GM12878 (cell line): ENCODE results near the gene PRRT3. TPM values are rescaled to one million over a fixed set of nuclear protein-coding genes. Genes with fewer than 3 reads are reported as not detected.

Experiments
- ATAC-seq: fragments of 200-7000 bp; cut with Tn5 transposase; 3 replicates; pipeline ENCODE4 v1.9.1; 2020; ENCODE audit warnings: mild to moderate bottlenecking, moderate library complexity
- BruUV-seq: library from RNA; stranded (reverse); fragments of 400-500 nt; replicated peaks from 2 replicates; lab custom pipeline; 2021; lab: Mats Ljungman, UMichigan
- CTCF ChIA-PET: fragments of 300-600 bp; sonication (Branson Sonifier 250); formaldehyde crosslinking; extraction: SDS; loops from one replicate; lab custom pipeline; 2021; ENCODE audit warnings: inconsistent platforms; lab: Yijun Ruan, JAX
- POLR2A ChIA-PET: fragments of 350-600 bp; formaldehyde crosslinking; extraction: SDS; loops from one replicate; lab custom pipeline; 2021; ENCODE audit warnings: inconsistent platforms; lab: Charles Lee
- RAD21 ChIA-PET: fragments of 300-600 bp; sonication (Branson Sonifier 250); formaldehyde crosslinking; loops from one replicate; lab custom pipeline; 2023; ENCODE audit warnings: antibody characterized with exemption; ENCODE audit not compliant: unreplicated experiment; lab: Charles Lee
- SMC1A ChIA-PET: fragments of 300-600 bp; sonication (Branson Sonifier 250); formaldehyde crosslinking; loops from one replicate; lab custom pipeline; 2023; ENCODE audit not compliant: unreplicated experiment, uncharacterized antibody; lab: Charles Lee
- DNase-seq: peaks from one replicate; pipeline ENCODE4 v3.0.0-alpha.2; 2011; ENCODE audit warnings: low read depth, low spot score
- FAIRE-seq: peaks from 3 replicates; lab custom pipeline; 2011; peaks lifted over from hg19 to GRCh38; lab: Jason Lieb, UNC
- H2AFZ ChIP-seq: 2 replicates; pipeline ENCODE4 v1.6.0; 2011; ENCODE audit warnings: low read depth, low read length, control low read depth; ENCODE audit not compliant: control insufficient read depth
- H3K27ac ChIP-seq: 2 replicates; pipeline ENCODE4 v1.5.1; 2011; ENCODE audit warnings: control low read depth; ENCODE audit not compliant: control insufficient read depth, insufficient read depth
- H3K27me3 ChIP-seq, 2 experiments: replicated peaks in 1 of 2; 2 replicates each; pipeline versions ENCODE4 v1.6.0 to v1.6.1; 2011; ENCODE audit warnings: low read length in 1 of 2; ENCODE audit not compliant: control insufficient read depth in 2 of 2, insufficient read depth in 2 of 2
- H3K36me3 ChIP-seq, 2 experiments: 2 replicates each; pipeline ENCODE4 v1.5.1; 2011; ENCODE audit warnings: low read length in 1 of 2; ENCODE audit not compliant: control insufficient read depth in 2 of 2, insufficient read depth in 2 of 2
- H3K4me1 ChIP-seq: 2 replicates; pipeline ENCODE4 v1.6.1; 2011; ENCODE audit warnings: mild to moderate bottlenecking, low read length, moderate library complexity, mixed read lengths; ENCODE audit not compliant: control insufficient read depth, insufficient read depth
- H3K4me2 ChIP-seq: 2 replicates; pipeline ENCODE4 v1.6.0; 2011; ENCODE audit warnings: control low read depth; ENCODE audit not compliant: control insufficient read depth, insufficient read depth
- H3K4me3 ChIP-seq: fragments of 200-600 bp; sonication (generic); 2 replicates; pipeline ENCODE4 v1.5.1; 2016
- H3K79me2 ChIP-seq: 2 replicates; pipeline ENCODE4 v1.6.0; 2011; ENCODE audit warnings: low read length; ENCODE audit not compliant: control insufficient read depth, insufficient read depth
- H3K9ac ChIP-seq: 2 replicates; pipeline ENCODE4 v1.8.0; 2011; ENCODE audit warnings: low read length, control low read depth, mixed read lengths; ENCODE audit not compliant: control insufficient read depth, insufficient read depth
- H3K9me3 ChIP-seq: replicated peaks from 3 replicates; pipeline ENCODE4 v1.5.1; 2011; ENCODE audit warnings: mild to moderate bottlenecking, low read length; ENCODE audit not compliant: control insufficient read depth, insufficient read depth
- H4K20me1 ChIP-seq: 2 replicates; pipeline ENCODE4 v1.6.0; 2011; ENCODE audit not compliant: control insufficient read depth, insufficient read depth
- CEBPB ChIP-seq, 2 experiments: fragments of 150-350 bp in 1 of 2; IDR thresholded peaks; 2 replicates each; pipeline ENCODE4 v1.6.1; 2012 to 2014; ENCODE audit warnings: low read depth in 2 of 2, low read length in 2 of 2, borderline replicate concordance in 1 of 2, inconsistent platforms in 1 of 2
- CREM ChIP-seq: IDR thresholded peaks from 2 replicates; pipeline ENCODE4 v1.6.1; 2014; ENCODE audit warnings: antibody characterized with exemption, low read depth
- E2F8 ChIP-seq: fragments of 450-650 bp; IDR thresholded peaks from 2 replicates; pipeline ENCODE4 v1.6.1; 2018; ENCODE audit warnings: mild to moderate bottlenecking, low read depth, moderate library complexity; ENCODE audit not compliant: partially characterized antibody
- FOS ChIP-seq: IDR thresholded peaks from 3 replicates; pipeline ENCODE4 v1.6.1; 2011; ENCODE audit warnings: borderline replicate concordance; ENCODE audit not compliant: insufficient read length; ENCODE audit errors: extremely low read depth
- GABPA ChIP-seq: IDR thresholded peaks from 2 replicates; pipeline ENCODE4 v1.6.1; 2014; ENCODE audit warnings: antibody characterized with exemption, low read depth, mild to moderate bottlenecking, inconsistent platforms
- HDAC2 ChIP-seq: fragments of 200-600 bp; sonication (generic); IDR thresholded peaks from 2 replicates; pipeline ENCODE4 v1.6.1; 2017
- IKZF1 ChIP-seq: fragments of 450-650 bp; conservative IDR thresholded peaks from 2 replicates; pipeline ENCODE4 v1.6.1; 2017; ENCODE audit warnings: antibody characterized with exemption, mild to moderate bottlenecking
- JUND ChIP-seq: IDR thresholded peaks from 2 replicates; pipeline ENCODE4 v1.6.1; 2012; ENCODE audit warnings: low read depth, mild to moderate bottlenecking, low read length, improper control_type of control experiment, moderate library complexity
- MTA2 ChIP-seq: fragments of 450-650 bp; IDR thresholded peaks from 2 replicates; pipeline ENCODE4 v1.6.1; 2016; ENCODE audit warnings: low read depth, mild to moderate bottlenecking, moderate library complexity
- NBN ChIP-seq: fragments of 450-650 bp; IDR thresholded peaks from 2 replicates; pipeline ENCODE4 v1.6.1; 2016
- NR2C2 ChIP-seq: IDR thresholded peaks from 2 replicates; pipeline ENCODE4 v1.6.1; 2011; ENCODE audit warnings: borderline replicate concordance, low read depth; ENCODE audit not compliant: control insufficient read depth, insufficient read length
- PKNOX1 ChIP-seq: fragments of 450-650 bp; IDR thresholded peaks from 2 replicates; pipeline ENCODE4 v1.6.1; 2016; ENCODE audit warnings: mild to moderate bottlenecking
- POLR2AphosphoS5 ChIP-seq: IDR thresholded peaks from 2 replicates; pipeline ENCODE4 v1.6.1; 2011; ENCODE audit warnings: mild to moderate bottlenecking, low read length, inconsistent platforms
- RELB ChIP-seq: fragments of 450-650 bp; IDR thresholded peaks from 2 replicates; pipeline ENCODE4 v1.6.1; 2017; ENCODE audit warnings: low read depth, mild to moderate bottlenecking, moderate library complexity
- STAT3 ChIP-seq: IDR thresholded peaks from 2 replicates; pipeline ENCODE4 v1.6.1; 2011; ENCODE audit warnings: low read depth, low read length, improper control_type of control experiment
- TBL1XR1 ChIP-seq: IDR thresholded peaks from 2 replicates; pipeline ENCODE4 v1.6.1; 2012; ENCODE audit warnings: low read depth, low read length, improper control_type of control experiment
- YY1 ChIP-seq: IDR thresholded peaks from 2 replicates; pipeline ENCODE4 v1.6.1; 2011; ENCODE audit warnings: low read depth, mild to moderate bottlenecking, low read length
- WGBS: methylation state at CpG from one replicate; pipeline ENCODE4 v1.1.6; 2016; ENCODE audit warnings: low lambda C conversion rate; ENCODE audit not compliant: insufficient replicate concordance, insufficient coverage; ENCODE audit errors: missing lambda C conversion rate; 5-methylcytosine and 5-hydroxymethylcytosine counted together
- in situ Hi-C: fragments of 300-500 bp; cut with MboI; formaldehyde crosslinking; loops from 9 replicates; pipeline ENCODE4 v1.14.3; 2018; ENCODE audit warnings: mixed read lengths
- intact Hi-C: fragments of 100-400 bp; cut with micrococcal nuclease; formaldehyde crosslinking; loops from one replicate; pipeline ENCODE4 v1.14.2; 2022; ENCODE audit not compliant: unreplicated experiment
- polyA plus RNA-seq, 11 experiments: library from polyadenylated mRNA; depleted of rRNA in 4 of 11; unstranded in 6 of 11; stranded (reverse) in 5 of 11; fragments of >200 nt; fragmentation: Nextera tagmentation in 4 of 11; fragmentation: Illumina TruSeq in 1 of 11; extraction: Ambion mirVana in 4 of 11; extraction: Trizol in 1 of 11; gene quantifications; 1 replicate in 1 of 11; 2 replicates in 10 of 11; pipeline versions ENCODE4 v1.2.1 to v1.2.3, GENCODE V29; 2011 to 2016; ENCODE audit warnings: inconsistent platforms in 2 of 11, missing spikeins in 2 of 11, low read depth in 1 of 11
- total RNA-seq, 4 experiments: library from RNA; depleted of rRNA in 3 of 4; stranded (reverse); fragments of >200 nt in 3 of 4; fragmentation: Illumina TruSeq in 1 of 4; extraction: Trizol in 1 of 4; gene quantifications; 2 replicates each; pipeline versions ENCODE4 v1.2.1 to v1.2.3, GENCODE V29; 2013 to 2021

The PRRT3 gene
- total and polyA plus RNA-seq, 10 of the 15 experiments (the other 5 are each of a cell fraction or from before 2014, with no cell fraction given), result 0.53 to 18.0 (median 7.1) TPM

GRCh38 chr3:9897408-9898372, 54.5 kb downstream of the PRRT3 start:
- ChIA-PET POLR2A (interaction anchor here (1.0 to 1.2 kb wide), 3 partner anchors 10 to 23 kb away, joined by 3 to 7 read pairs (median 4); partner anchors contain the start of gene IL17RC), CTCF (interaction anchor here (0.6 to 2.0 kb wide), 3 partner anchors 14 to 35 kb away, joined by 3 to 7 read pairs (median 3); no protein-coding TSS in a partner anchor), RAD21 (interaction anchor here (1.1 to 1.6 kb wide), 3 partner anchors 18 to 35 kb away, joined by 3 to 5 read pairs (median 4); no protein-coding TSS in a partner anchor)
- FAIRE-seq, result no peak
- intact Hi-C loops (no loop called here), in situ Hi-C loops (no loop called here)
- Histone ChIP-seq H3K4me2 (no peak overlapping the region), H3K27me3 (no peaks in the 10 kb centered on the region), H3K79me2 (peaks cover 9% of the 10 kb centered on the region), H2AFZ (no peak overlapping the region), H3K4me1 (peaks cover 8% of the 10 kb centered on the region), H3K9ac (no peak overlapping the region), H4K20me1 (no peaks in the 10 kb centered on the region)
- 49% methylated on average over 4 of the region's 4 CpGs for WGBS
- TF ChIP-seq E2F8, result no peak
- TF ChIP-seq CREM, result no peak
- no peak for TF ChIP-seq NBN
- no peak for TF ChIP-seq HDAC2
- peak; percentile 48 for TF ChIP-seq IKZF1
- no peak for TF ChIP-seq POLR2AphosphoS5
- TF ChIP-seq NR2C2, result no peak
- TF ChIP-seq PKNOX1, result peak; percentile 15; the same call in 1 of the 2 replicates
- no peak for TF ChIP-seq TBL1XR1
- no peak for TF ChIP-seq CEBPB (IDR thresholded peaks at IDR 0.05; ENCODE audit: borderline replicate concordance in 1 of 2, low read depth in 2 of 2, low read length in 2 of 2)
- TF ChIP-seq JUND, result no peak
- TF ChIP-seq STAT3, result no peak
- TF ChIP-seq MTA2, result no peak
- TF ChIP-seq GABPA, result no peak
- no peak for TF ChIP-seq FOS
- peak; percentile 22; the same call in 1 of the 2 replicates for TF ChIP-seq RELB
- peak; percentile 62; the same call in 1 of the 2 replicates for TF ChIP-seq YY1
- TF ChIP-seq, all 136 proteins: peak for 4
- ATAC-seq (peak; percentile 65), DNase-seq (peak; percentile 28)
- SMC1A ChIA-PET, result interaction anchor here (0.9 to 1.3 kb wide), 3 partner anchors 10 to 34 kb away, joined by 3 to 4 read pairs (median 4); no protein-coding TSS in a partner anchor
- BruUV-seq, result no TSS peak
- Histone ChIP-seq H3K9me3 (no peaks in the 10 kb centered on the region; the same call in 2 of the 3 replicates), H3K4me3 (no peak overlapping the region), H3K27ac (no peak overlapping the region), H3K36me3 (peaks cover 2 to 10% of the 10 kb centered on the region in 2 experiments)
